ACC112 (cell line): ENCODE data around the gene DYNC1I1.
"Not testable (repeated sequence)": the region's sequence is repeated elsewhere in the genome, so short reads cannot be mapped to it uniquely, and the experiment has no call there.

Experiments used
- H2AFZ ChIP-seq: fragments of 200-600 bp; sonication (generic); one replicate; pipeline ENCODE4 v1.6.0; 2017; ENCODE audit warnings: antibody characterized with exemption, low read length; ENCODE audit not compliant: unreplicated experiment
- H3K27ac ChIP-seq: fragments of 200-600 bp; sonication (generic); 2 replicates; pipeline ENCODE4 v1.5.1; 2014; ENCODE audit warnings: low read depth, mild to moderate bottlenecking, antibody characterized with exemption, low read length, moderate library complexity
- H3K27me3 ChIP-seq: fragments of 200-600 bp; sonication (generic); 2 replicates; pipeline ENCODE4 v1.6.1; 2014; ENCODE audit warnings: mild to moderate bottlenecking, antibody characterized with exemption, low read length, moderate library complexity, mixed read lengths; ENCODE audit not compliant: insufficient read depth
- H3K36me3 ChIP-seq: fragments of 200-600 bp; sonication (generic); 2 replicates; pipeline ENCODE4 v1.6.1; 2016; ENCODE audit warnings: mild to moderate bottlenecking, antibody characterized with exemption, low read length, moderate library complexity, mixed read lengths; ENCODE audit not compliant: insufficient read depth
- H3K4me1 ChIP-seq: fragments of 200-600 bp; sonication (generic); one replicate; pipeline ENCODE4 v1.6.1; 2016; ENCODE audit warnings: low read length, mixed read lengths; ENCODE audit not compliant: insufficient read depth, unreplicated experiment, control insufficient read depth
- H3K4me3 ChIP-seq: fragments of 200-600 bp; sonication (generic); 2 replicates; pipeline ENCODE4 v1.5.1; 2014; ENCODE audit warnings: mild to moderate bottlenecking, low read depth, low read length
- H3K79me2 ChIP-seq: fragments of 200-600 bp; sonication (generic); one replicate; pipeline ENCODE4 v1.6.0; 2016; ENCODE audit warnings: low read length; ENCODE audit not compliant: control insufficient read depth, unreplicated experiment, insufficient read depth

DYNC1I1 gene

DNA sequence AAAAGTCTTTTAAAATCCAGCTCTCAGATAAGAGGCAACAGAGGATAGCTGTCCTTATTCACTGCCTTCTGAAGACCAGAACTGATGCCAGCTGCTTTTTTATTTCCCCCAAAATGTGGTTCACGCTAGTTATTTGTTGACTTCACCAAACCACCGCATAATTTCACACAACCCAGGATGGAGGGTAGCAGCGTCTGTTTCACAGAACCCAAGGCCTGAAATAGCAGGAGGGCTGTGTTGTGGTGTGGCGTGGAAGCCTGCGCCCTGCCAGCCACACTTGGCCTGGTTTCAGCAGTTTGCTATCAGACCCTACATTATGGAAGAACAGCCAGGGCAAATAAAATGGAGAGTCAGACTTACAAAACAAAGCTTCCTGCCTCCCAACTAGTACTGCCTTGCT is 155.4 kb downstream of the DYNC1I1 start:
- Histone ChIP-seq H3K27me3 (0 out of 2 replicates have a peak, but pooled peaks cover 6% of the 10 kb centered on the region), H3K79me2 (no peaks in the 10 kb centered on the region), H3K36me3 (no peaks in the 10 kb centered on the region), H3K27ac (no peak overlapping the region), H3K4me3 (no peak overlapping the region), H2AFZ (no peak overlapping the region), H3K4me1 (no peaks in the 10 kb centered on the region)

DNA sequence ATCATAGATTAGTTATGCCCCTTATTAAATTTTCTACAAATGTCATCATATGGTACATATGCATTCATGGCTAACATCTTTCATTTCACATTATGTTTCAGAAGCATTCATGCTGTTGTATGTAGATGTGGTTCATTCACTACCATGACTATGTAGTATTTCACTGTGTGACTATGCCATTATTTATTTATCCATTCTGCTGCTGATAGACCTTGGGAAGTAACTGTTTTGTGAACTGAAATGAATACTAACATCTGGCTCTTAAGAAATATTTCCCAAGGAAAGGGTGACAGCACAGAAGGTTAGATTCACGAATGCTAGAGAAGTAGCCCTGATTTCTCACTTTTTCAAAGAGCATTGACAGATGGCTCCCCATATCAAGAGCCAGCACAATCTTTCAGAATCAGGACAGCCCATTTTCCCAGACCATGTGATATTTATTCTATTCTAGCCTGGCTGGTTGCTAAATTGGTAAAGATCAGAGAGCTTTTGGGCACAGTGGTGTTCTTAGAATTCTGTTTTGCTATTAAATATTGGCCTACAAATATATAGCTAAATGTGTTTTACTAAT is 157.4 kb downstream of the DYNC1I1 start:
- no peak overlapping the region for H2AFZ ChIP-seq
- peaks cover 17% of the 10 kb centered on the region; the same call in 1 of the 2 replicates for H3K27me3 ChIP-seq
- no peak overlapping the region for H3K27ac ChIP-seq
- H3K4me3 ChIP-seq: no peak overlapping the region
- H3K79me2 ChIP-seq: no peaks in the 10 kb centered on the region
- no peaks in the 10 kb centered on the region for H3K4me1 ChIP-seq
- H3K36me3 ChIP-seq: no peaks in the 10 kb centered on the region

DNA sequence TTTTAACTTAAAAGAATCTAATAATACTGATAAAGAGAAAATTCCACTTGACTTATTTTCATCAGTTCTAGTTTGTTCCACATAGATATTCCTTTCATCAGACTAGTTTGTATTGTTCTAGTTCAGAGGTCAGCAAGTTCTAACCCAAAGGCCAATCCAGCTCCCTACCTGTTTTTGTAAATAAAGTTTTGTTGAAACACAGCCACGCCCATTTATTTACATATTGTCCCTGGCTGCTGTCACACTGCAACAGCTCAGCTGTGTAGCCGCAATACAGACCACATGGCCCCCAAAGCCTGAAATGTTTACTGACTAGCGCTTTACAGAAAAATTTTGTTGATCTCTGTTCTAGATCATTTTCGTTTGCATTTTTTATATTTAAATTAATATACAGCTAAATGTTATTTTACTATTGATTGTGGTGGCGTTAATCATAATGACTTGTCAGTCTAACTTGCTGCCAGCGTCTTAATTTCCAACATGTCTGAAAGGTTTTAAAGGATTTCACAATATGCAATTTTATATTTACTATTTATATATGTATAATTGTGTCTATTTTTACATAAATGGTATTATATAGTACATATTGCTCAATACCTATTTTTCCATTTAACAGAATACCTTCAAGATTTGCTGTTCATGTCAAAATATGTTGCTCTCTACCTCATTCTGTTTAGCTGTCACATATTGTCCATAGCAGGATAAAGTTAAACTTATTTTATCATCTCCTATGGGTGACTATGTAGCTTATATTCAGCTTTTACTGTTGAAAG is 159.3 kb downstream of the DYNC1I1 start:
- H2AFZ ChIP-seq: no peak overlapping the region
- no peaks in the 10 kb centered on the region for H3K36me3 ChIP-seq
- H3K27ac ChIP-seq: no peak overlapping the region
- H3K4me1 ChIP-seq: no peaks in the 10 kb centered on the region
- H3K27me3 ChIP-seq: peaks cover 23% of the 10 kb centered on the region
- H3K79me2 ChIP-seq: no peaks in the 10 kb centered on the region
- H3K4me3 ChIP-seq: no peak overlapping the region

DNA sequence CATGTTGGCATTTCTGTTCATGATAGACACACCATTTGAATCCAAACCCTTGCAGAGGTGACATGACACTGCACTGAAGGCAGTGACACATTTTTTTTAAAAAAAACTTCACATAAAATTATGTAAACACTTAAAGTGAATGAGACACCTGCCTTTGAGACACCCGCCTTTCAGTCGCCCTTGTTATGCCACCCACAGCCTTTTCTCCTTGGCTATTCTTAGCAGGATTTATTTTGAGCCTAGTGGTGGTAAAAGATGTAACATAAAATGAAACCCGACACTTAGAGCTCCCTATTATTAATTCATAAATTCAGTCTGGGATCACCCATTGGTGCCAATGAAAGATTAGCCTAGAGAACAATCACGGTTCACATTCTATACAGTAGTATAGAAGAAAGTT is 161.3 kb downstream of the DYNC1I1 start:
- Histone ChIP-seq H3K27me3 (peaks cover 16% of the 10 kb centered on the region), H3K27ac (no peak overlapping the region)

DNA sequence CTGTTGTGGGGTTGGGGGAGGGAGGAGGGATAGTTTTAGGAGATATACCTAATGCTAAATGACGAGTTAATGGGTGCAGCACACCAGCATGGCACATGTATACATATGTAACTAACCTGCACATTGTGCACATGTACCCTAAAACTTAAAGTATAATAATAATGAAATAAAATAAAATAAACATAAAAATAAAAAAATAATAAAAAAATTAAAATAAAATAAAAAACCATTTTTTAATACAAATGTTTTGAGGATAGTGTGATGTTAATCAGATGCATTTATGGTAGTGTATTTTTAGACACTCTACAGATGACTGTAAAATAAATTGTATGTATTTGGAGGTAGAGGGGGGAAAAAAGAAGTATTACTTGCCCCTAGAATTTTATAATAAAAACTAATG is 172.5 kb downstream of the DYNC1I1 start:
- H2AFZ ChIP-seq, H3K36me3 ChIP-seq, H3K4me3 ChIP-seq, H3K27me3 ChIP-seq, H3K27ac ChIP-seq, H3K79me2 ChIP-seq, H3K4me1 ChIP-seq: not testable (repeated sequence)

More for the DNA sequence above, 161.3 kb downstream of the DYNC1I1 start:
- Histone ChIP-seq H3K4me3 (no peak overlapping the region), H2AFZ (no peak overlapping the region), H3K4me1 (no peaks in the 10 kb centered on the region), H3K79me2 (no peaks in the 10 kb centered on the region), H3K36me3 (no peaks in the 10 kb centered on the region)

DNA sequence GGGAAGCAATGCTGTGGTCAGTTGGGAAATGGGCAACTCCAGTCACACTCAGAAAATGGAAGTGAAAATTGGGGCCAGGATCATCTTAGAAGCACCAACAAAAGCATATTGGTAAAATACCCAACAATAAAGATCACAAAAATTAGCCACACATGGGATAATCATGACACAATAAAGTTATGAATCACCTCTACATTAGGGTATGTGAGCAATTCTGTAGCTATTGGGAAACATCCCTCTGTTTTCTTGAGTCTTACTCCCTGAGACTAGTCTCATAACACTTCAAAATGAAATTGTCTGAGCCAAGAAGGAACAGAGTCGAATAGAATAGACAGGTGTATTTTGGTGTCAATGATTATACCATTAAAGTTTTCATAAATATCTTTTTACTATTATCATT is 178.3 kb downstream of the DYNC1I1 start:
- no peak overlapping the region for H3K4me3 ChIP-seq
- H2AFZ ChIP-seq: no peak overlapping the region

DNA sequence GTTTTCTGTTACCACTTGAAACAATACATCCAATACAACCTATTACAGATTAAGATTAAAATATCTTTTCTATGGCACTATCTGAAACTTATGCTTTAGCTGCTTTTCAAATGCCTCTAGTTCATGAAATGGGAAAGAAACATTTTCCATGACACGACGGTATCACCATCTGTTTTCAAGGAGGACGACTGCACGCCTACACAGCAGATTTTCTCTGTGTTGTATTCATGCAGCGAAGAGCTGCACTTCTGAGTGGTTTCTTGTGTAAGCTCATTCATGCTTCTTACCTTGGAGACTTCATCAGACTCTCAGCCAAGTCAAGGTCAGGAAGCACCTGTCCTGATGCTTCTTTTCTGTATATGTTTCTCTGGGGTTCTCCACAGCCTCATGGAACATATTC is 179.2 kb downstream of the DYNC1I1 start:
- Histone ChIP-seq H3K27me3 (peaks cover 26% of the 10 kb centered on the region; the same call in 1 of the 2 replicates), H2AFZ (no peak overlapping the region), H3K27ac (no peak overlapping the region), H3K4me3 (no peak overlapping the region), H3K79me2 (no peaks in the 10 kb centered on the region), H3K4me1 (no peaks in the 10 kb centered on the region), H3K36me3 (no peaks in the 10 kb centered on the region)

More for the DNA sequence above, 178.3 kb downstream of the DYNC1I1 start:
- H3K27me3 ChIP-seq: peaks cover 26% of the 10 kb centered on the region; the same call in 1 of the 2 replicates
- H3K27ac ChIP-seq: no peak overlapping the region
- H3K4me1 ChIP-seq: no peaks in the 10 kb centered on the region
- no peaks in the 10 kb centered on the region for H3K36me3 ChIP-seq
- H3K79me2 ChIP-seq: no peaks in the 10 kb centered on the region

DNA sequence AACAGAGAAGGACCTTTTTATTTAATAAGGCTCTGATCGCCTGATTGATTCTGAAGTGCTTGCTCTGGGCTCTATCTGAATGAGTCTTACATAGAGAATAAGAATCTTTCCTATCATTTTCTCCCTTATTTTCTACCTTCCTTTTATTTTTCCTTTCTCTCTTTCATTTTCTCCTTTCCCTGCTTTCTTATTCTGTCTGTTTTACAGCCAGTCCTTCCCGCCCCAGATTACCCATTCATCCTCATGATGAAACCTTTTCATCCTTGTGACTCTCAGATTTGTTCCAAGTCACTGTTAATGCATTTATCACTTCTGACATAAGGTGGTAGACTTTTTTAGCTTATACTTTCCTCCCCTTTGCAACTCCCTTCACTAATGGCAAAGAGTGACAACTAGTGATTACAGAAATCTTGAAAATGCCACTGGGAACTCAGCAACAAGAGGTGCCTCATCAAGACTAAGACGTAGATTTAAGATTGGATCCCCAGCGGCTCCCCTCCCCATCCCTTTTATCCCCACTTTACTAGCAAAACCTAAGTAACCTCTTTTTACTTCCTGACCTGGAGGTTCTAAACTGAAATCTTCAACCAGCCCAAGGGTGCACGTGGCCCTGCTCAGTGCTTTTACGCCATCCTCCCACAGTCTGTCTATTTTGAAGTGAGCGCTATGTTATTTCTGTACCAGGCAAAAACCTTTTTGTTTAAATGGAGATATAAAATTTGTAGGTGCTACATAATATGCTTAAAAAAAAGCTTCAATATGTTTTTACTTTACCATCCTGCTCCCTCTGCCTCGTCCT is 179.8 kb downstream of the DYNC1I1 start:
- Histone ChIP-seq H3K36me3 (no peaks in the 10 kb centered on the region), H3K27me3 (peaks cover 26% of the 10 kb centered on the region; the same call in 1 of the 2 replicates), H3K27ac (no peak overlapping the region), H3K4me1 (no peaks in the 10 kb centered on the region), H3K79me2 (no peaks in the 10 kb centered on the region), H2AFZ (no peak overlapping the region), H3K4me3 (no peak overlapping the region)

DNA sequence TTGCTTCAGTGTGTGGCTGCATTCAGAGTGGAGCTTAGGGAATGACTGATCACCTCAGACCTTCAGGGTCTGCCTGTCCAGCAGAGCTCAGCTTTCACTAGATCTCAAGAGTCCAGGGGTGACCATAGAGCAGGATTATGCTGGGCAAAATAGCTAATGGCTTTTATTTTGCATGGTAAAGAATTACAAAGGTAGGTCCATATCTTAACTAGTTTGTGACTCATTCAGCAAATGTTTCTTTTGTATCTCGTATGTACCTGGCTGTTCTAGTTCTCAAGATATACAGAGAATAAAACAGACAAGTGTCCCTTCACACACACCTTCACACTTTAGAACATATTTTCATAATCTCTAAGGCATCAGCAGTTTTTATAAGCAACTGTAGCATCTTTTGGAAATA is 180.5 kb downstream of the DYNC1I1 start:
- H3K79me2 ChIP-seq: no peaks in the 10 kb centered on the region
- H3K36me3 ChIP-seq: no peaks in the 10 kb centered on the region
- H3K27ac ChIP-seq: no peak overlapping the region
- no peaks in the 10 kb centered on the region for H3K4me1 ChIP-seq
- no peak overlapping the region for H2AFZ ChIP-seq
- no peak overlapping the region for H3K4me3 ChIP-seq
- peaks cover 32% of the 10 kb centered on the region; the same call in 1 of the 2 replicates for H3K27me3 ChIP-seq

DNA sequence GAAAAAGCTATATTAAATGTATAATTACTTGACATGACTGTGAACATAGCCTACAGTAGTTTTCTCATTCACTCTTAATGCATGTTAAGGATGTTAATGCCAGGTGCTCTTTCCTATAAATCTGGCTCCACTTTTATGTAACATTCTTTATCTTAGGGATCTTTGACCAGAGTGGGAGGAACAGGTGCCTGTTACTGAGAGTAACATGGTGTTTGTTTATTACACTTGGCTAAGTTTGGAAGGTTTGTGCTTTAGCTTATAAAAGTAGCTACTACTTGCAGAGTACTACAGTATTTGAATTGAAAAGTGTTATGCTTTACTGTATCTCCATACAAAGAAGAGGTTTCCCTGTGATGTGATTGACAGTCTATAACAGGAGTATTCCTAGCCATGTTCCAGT is 183.4 kb downstream of the DYNC1I1 start:
- Histone ChIP-seq H3K36me3 (no peaks in the 10 kb centered on the region), H3K27me3 (peaks cover 43% of the 10 kb centered on the region; the same call in 1 of the 2 replicates), H3K27ac (no peak overlapping the region), H3K79me2 (no peaks in the 10 kb centered on the region), H3K4me3 (no peak overlapping the region), H2AFZ (no peak overlapping the region), H3K4me1 (no peaks in the 10 kb centered on the region)
